GM12872 (cell line): Measurements from ENCODE around the gene DNLZ.

Experiments
- CTCF ChIP-seq: IDR thresholded peaks from 3 replicates; pipeline ENCODE4 v1.5.1; 2011; ENCODE audit warnings: low read depth, mild to moderate bottlenecking, low read length, moderate library complexity; ENCODE audit not compliant: insufficient read depth

DNLZ gene

GRCh38 chr9:136364942-136365774 lies 1.6 kb upstream of the DNLZ start:
- TF ChIP-seq CTCF = no peak

- no peak for TF ChIP-seq CTCF
Observed at GRCh38 chr9:136363949-136364748, 605 bp upstream of the DNLZ start.

- TF ChIP-seq CTCF = no peak
Observed at GRCh38 chr9:136362450-136362784, 1.1 kb downstream of the DNLZ start.

GRCh38 chr9:136361754-136362449 lies 1.6 kb downstream of the DNLZ start:
- TF ChIP-seq CTCF = no peak

- TF ChIP-seq CTCF = no peak
Observed at GRCh38 chr9:136361047-136361753, 2.3 kb downstream of the DNLZ start.

- TF ChIP-seq CTCF = no peak
Observed at GRCh38 chr9:136359774-136360718, 3.5 kb downstream of the DNLZ start.
